ENCODE data around the gene RIOK2. TPM values are rescaled to one million over a fixed set of nuclear protein-coding genes. Genes with fewer than 3 reads are reported as not detected.

Gene RIOK2
- total and polyA plus RNA-seq, 9 of the 15 experiments (the other 6 are each of a cell fraction or from before 2014, with no cell fraction given), result 22.9 to 97.6 (median 47.8) TPM

DNA sequence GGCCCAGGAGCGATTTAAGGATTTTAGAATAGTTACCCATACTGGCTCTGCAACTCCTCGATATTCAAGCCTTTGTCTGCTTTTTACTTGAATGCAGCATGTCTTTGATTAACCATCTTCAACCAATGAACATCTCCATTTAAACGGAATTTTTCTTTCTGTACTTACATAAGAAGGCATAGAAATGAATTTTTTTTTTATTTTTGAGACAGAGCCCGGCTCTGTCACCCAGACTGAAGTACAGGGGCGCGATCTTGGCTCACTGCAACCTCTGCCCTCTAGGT is 825 bp upstream of the RIOK2 start (continued):
- TF ChIP-seq ZBTB11 (CRISPR knock-in tag; IDR thresholded peaks at IDR 0.05) (peak in 1 of 3 experiments; percentile 65; a peak in 1 of 6 replicates), TAF7 (tag; IDR thresholded peaks at IDR 0.05) (0 out of 2 replicates have a peak, but pooled peaks have one; percentile 24), MEF2D (tag; conservative IDR thresholded peaks at IDR 0.05; ENCODE audit: low read depth) (peak; percentile 40; the same call in 1 of the 2 replicates), EHMT2 (IDR thresholded peaks at IDR 0.05) (peak; percentile 4; the same call in 1 of the 2 replicates), FOXJ2 (tag; IDR thresholded peaks at IDR 0.05) (no peak), CBX3 (IDR thresholded peaks at IDR 0.05; ENCODE audit: borderline replicate concordance in 1 of 2, low read length in 2 of 2) (peak in 1 of 2 experiments; percentile 10; a peak in 1 of 3 replicates), RAD21 (CRISPR knock-in tag; conservative IDR thresholded peaks at IDR 0.05 in 1 of 2, IDR thresholded peaks at IDR 0.05 in 1 of 2) (no peak)
- TF ChIP-seq, protein P1, sequence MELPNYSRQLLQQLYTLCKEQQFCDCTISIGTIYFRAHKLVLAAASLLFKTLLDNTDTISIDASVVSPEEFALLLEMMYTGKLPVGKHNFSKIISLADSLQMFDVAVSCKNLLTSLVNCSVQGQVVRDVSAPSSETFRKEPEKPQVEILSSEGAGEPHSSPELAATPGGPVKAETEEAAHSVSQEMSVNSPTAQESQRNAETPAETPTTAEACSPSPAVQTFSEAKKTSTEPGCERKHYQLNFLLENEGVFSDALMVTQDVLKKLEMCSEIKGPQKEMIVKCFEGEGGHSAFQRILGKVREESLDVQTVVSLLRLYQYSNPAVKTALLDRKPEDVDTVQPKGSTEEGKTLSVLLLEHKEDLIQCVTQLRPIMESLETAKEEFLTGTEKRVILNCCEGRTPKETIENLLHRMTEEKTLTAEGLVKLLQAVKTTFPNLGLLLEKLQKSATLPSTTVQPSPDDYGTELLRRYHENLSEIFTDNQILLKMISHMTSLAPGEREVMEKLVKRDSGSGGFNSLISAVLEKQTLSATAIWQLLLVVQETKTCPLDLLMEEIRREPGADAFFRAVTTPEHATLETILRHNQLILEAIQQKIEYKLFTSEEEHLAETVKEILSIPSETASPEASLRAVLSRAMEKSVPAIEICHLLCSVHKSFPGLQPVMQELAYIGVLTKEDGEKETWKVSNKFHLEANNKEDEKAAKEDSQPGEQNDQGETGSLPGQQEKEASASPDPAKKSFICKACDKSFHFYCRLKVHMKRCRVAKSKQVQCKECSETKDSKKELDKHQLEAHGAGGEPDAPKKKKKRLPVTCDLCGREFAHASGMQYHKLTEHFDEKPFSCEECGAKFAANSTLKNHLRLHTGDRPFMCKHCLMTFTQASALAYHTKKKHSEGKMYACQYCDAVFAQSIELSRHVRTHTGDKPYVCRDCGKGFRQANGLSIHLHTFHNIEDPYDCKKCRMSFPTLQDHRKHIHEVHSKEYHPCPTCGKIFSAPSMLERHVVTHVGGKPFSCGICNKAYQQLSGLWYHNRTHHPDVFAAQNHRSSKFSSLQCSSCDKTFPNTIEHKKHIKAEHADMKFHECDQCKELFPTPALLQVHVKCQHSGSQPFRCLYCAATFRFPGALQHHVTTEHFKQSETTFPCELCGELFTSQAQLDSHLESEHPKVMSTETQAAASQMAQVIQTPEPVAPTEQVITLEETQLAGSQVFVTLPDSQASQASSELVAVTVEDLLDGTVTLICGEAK (IDR thresholded peaks at IDR 0.05), result 0 out of 2 replicates have a peak, but pooled peaks have one; percentile 1
- TF ChIP-seq, protein P1 (CRISPR knock-in tag; IDR thresholded peaks at IDR 0.05), result no peak
- TF ChIP-seq, protein P2, sequence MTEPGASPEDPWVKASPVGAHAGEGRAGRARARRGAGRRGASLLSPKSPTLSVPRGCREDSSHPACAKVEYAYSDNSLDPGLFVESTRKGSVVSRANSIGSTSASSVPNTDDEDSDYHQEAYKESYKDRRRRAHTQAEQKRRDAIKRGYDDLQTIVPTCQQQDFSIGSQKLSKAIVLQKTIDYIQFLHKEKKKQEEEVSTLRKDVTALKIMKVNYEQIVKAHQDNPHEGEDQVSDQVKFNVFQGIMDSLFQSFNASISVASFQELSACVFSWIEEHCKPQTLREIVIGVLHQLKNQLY (CRISPR knock-in tag; conservative IDR thresholded peaks at IDR 0.05), result no peak

Data from K562 (cell line).